PC-9 (cell line): Measurements from ENCODE around the gene USP38. TPM values are rescaled to one million over a fixed set of nuclear protein-coding genes. Genes with fewer than 3 reads are reported as not detected.

Experiments used
- Bru-seq: library from RNA; stranded (reverse); fragments of 400-500 nt; gene quantifications from one replicate; lab custom pipeline; 2021; lab: Mats Ljungman, UMichigan
- BruChase-seq, 2 experiments: library from RNA; stranded (reverse); fragments of 400-500 nt; gene quantifications; one replicate each; lab custom pipeline; 2021; lab: Mats Ljungman, UMichigan
- BruUV-seq: library from RNA; stranded (reverse); fragments of 400-500 nt; replicated peaks from 2 replicates; lab custom pipeline; 2021; lab: Mats Ljungman, UMichigan
- CTCF ChIA-PET: fragments of 300-600 bp; sonication (Branson Sonifier 250); formaldehyde crosslinking; loops from one replicate; lab custom pipeline; 2022; ENCODE audit warnings: antibody characterized with exemption; lab: Charles Lee
- POLR2A ChIA-PET: fragments of 300-600 bp; sonication (Branson Sonifier 250); formaldehyde crosslinking; loops from one replicate; lab custom pipeline; 2022; ENCODE audit warnings: antibody characterized with exemption; ENCODE audit not compliant: unreplicated experiment; lab: Charles Lee
- DNase-seq, 2 experiments: peaks; one replicate each; pipeline versions ENCODE4 v3.0.0 to v3.0.0-alpha.2; 2015 to 2022; ENCODE audit warnings: mixed read lengths in 1 of 2
- H2AFZ ChIP-seq: fragments of 200-600 bp; sonication (generic); 2 replicates; pipeline ENCODE4 v1.8.1; 2017; ENCODE audit warnings: antibody characterized with exemption
- H3F3A ChIP-seq: fragments of 200-600 bp; sonication (generic); 2 replicates; pipeline ENCODE4 v1.8.1; 2017; ENCODE audit warnings: antibody characterized with exemption, mild to moderate bottlenecking, low read depth; ENCODE audit not compliant: insufficient read depth
- H3K27ac ChIP-seq: fragments of 200-600 bp; sonication (generic); 2 replicates; pipeline ENCODE4 v1.6.1; 2016; ENCODE audit warnings: mixed run types
- H3K27me3 ChIP-seq: fragments of 200-600 bp; sonication (generic); 2 replicates; pipeline ENCODE4 v1.6.1; 2016; ENCODE audit warnings: low read depth, mixed run types; ENCODE audit not compliant: insufficient read depth
- H3K36me3 ChIP-seq: fragments of 200-600 bp; sonication (generic); 2 replicates; pipeline ENCODE4 v1.6.1; 2016; ENCODE audit warnings: low read depth, mixed run types
- H3K4me1 ChIP-seq: fragments of 200-600 bp; sonication (generic); replicated peaks from 2 replicates; pipeline ENCODE4 v1.6.1; 2016; ENCODE audit warnings: mixed run types; ENCODE audit not compliant: insufficient read depth
- H3K4me2 ChIP-seq: fragments of 200-600 bp; sonication (generic); 2 replicates; pipeline ENCODE4 v1.6.1; 2017; ENCODE audit warnings: mixed run types
- H3K4me3 ChIP-seq: fragments of 200-600 bp; sonication (generic); 2 replicates; pipeline ENCODE4 v1.6.1; 2016; ENCODE audit warnings: mixed run types
- H3K79me2 ChIP-seq: fragments of 200-600 bp; sonication (generic); 2 replicates; pipeline ENCODE4 v1.6.1; 2017; ENCODE audit warnings: low read depth, mixed run types
- H3K9me2 ChIP-seq: fragments of 200-600 bp; sonication (generic); 2 replicates; pipeline ENCODE4 v1.8.1; 2017; ENCODE audit warnings: mild to moderate bottlenecking; ENCODE audit not compliant: insufficient read depth
- H3K9me3 ChIP-seq: fragments of 200-600 bp; sonication (generic); 2 replicates; pipeline ENCODE4 v1.8.1; 2016; ENCODE audit warnings: low read depth; ENCODE audit not compliant: insufficient read depth
- H4K20me1 ChIP-seq: fragments of 200-600 bp; sonication (generic); 2 replicates; pipeline ENCODE4 v1.8.1; 2017; ENCODE audit not compliant: insufficient read depth
- EZH2 ChIP-seq: fragments of 200-600 bp; sonication (generic); IDR thresholded peaks from 2 replicates; pipeline ENCODE4 v1.8.0; 2017; ENCODE audit warnings: antibody characterized with exemption, low read depth
- intact Hi-C: fragments of 100-400 bp; cut with micrococcal nuclease; formaldehyde crosslinking; loops from one replicate; pipeline ENCODE4 v1.10.0; 2022; ENCODE audit not compliant: unreplicated experiment
- long read RNA-seq: library from polyadenylated mRNA; stranded (forward); transcript quantifications from one replicate; pipeline ENCODE4 v2.0.0, GENCODE V29; 2022
- total RNA-seq: library from RNA; stranded (reverse); gene quantifications from 2 replicates; pipeline ENCODE4 v1.2.3, GENCODE V29; 2021
- TF ChIP-seq, protein P1 (sequence below): fragments of 200-600 bp; sonication (generic); conservative IDR thresholded peaks from 2 replicates; pipeline ENCODE4 v1.6.1; 2017; ENCODE audit warnings: mixed run types, antibody characterized with exemption, mild to moderate bottlenecking, moderate library complexity

Gene USP38
- total RNA-seq (11.9 and 12.3 TPM in 2 replicates), Bru-seq, nascent RNA (percentile 80 among the genes with signal in this experiment), BruChase-seq, experiment 1, labeled RNA remaining after a 2-hour chase (percentile 76 among the genes with signal in this experiment), BruChase-seq, experiment 2, labeled RNA remaining after a 6-hour chase (percentile 76 among the genes with signal in this experiment)
- long read RNA-seq, full-length matches to known transcripts, result 12 of 13 reads
- long read RNA-seq, partial matches to known transcripts, result 1 of 13 reads
- long read RNA-seq, other reads (novel, unspliced or antisense), result 0 of 13 reads

GRCh38 chr4:143184503-143185252, at the start of gene USP38:
TSS of gene USP38 (plus strand) at chr4:143184917. CDS start at chr4:143185451, 534 bp downstream.
- H3K4me2 ChIP-seq, result peak within 1 kb of the TSS; percentile 95
- peak within 1 kb of the TSS; percentile 88 for H2AFZ ChIP-seq
- BruUV-seq, result no TSS peak
- H3K27ac ChIP-seq, result peak within 1 kb of the TSS; percentile 89
- peaks cover 4% of the 10 kb centered on the region for H3K36me3 ChIP-seq
- DNase-seq, result peak; percentile 88 to 89
- ChIA-PET CTCF (interaction anchor here (0.6 kb wide), 1 partner anchor 183 kb away, joined by 4 read pairs; no protein-coding TSS in a partner anchor), POLR2A (interaction anchor here (0.6 kb wide), 1 partner anchor 188 kb away, joined by 3 read pairs; no protein-coding TSS in a partner anchor)
- peaks cover 32% of the 10 kb centered on the region for H3K4me1 ChIP-seq
- peak within 1 kb of the TSS; percentile 92 for H3K4me3 ChIP-seq
- peaks cover 17% of the 10 kb centered on the region; the same call in 1 of the 2 replicates for H3F3A ChIP-seq
- peaks cover 29% of the 10 kb centered on the region for H4K20me1 ChIP-seq
- H3K27me3 ChIP-seq, result no peaks in the 10 kb centered on the region
- H3K79me2 ChIP-seq, result peaks cover 56% of the 10 kb centered on the region
- no peaks in the 10 kb centered on the region; the same call in 1 of the 2 replicates for H3K9me2 ChIP-seq
- TF ChIP-seq EZH2, result no peak
- intact Hi-C loops, result loop anchor here (1.0 to 10.0 kb wide), 3 partner anchors 329 to 1060 kb away; partner anchors contain the start of gene SMARCA5
- H3K9me3 ChIP-seq, result no peaks in the 10 kb centered on the region

DNA sequence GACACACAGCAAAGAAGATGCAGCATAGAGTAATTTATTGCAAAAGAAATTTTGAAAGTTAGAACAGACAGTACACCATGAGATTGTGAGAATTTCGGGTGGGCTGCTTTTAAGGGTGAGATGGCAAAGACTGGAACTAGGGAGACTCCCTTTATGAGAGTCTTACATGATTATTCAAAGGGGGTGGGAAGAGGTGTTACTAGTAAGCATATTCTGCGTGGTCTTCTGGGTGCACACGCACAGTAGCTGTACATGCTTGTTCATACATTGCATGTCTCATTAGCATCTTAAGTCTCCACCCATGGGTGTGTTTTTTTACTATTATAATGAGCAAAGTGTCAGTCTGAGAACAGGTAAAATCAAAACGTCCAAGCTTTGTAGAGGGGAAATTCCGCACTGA, 49.4 kb upstream of the USP38 start:
- H3K9me3 ChIP-seq, result no peaks in the 10 kb centered on the region
- ChIA-PET CTCF (no interaction called here), POLR2A (interaction anchor here (0.6 kb wide), 1 partner anchor 1382 kb away, joined by 5 read pairs; no protein-coding TSS in a partner anchor)
- BruUV-seq, result no TSS peak
- intact Hi-C loops, result no loop called here
- no peaks in the 10 kb centered on the region for H4K20me1 ChIP-seq
- no peak for TF ChIP-seq EZH2
- TF ChIP-seq, protein P1, sequence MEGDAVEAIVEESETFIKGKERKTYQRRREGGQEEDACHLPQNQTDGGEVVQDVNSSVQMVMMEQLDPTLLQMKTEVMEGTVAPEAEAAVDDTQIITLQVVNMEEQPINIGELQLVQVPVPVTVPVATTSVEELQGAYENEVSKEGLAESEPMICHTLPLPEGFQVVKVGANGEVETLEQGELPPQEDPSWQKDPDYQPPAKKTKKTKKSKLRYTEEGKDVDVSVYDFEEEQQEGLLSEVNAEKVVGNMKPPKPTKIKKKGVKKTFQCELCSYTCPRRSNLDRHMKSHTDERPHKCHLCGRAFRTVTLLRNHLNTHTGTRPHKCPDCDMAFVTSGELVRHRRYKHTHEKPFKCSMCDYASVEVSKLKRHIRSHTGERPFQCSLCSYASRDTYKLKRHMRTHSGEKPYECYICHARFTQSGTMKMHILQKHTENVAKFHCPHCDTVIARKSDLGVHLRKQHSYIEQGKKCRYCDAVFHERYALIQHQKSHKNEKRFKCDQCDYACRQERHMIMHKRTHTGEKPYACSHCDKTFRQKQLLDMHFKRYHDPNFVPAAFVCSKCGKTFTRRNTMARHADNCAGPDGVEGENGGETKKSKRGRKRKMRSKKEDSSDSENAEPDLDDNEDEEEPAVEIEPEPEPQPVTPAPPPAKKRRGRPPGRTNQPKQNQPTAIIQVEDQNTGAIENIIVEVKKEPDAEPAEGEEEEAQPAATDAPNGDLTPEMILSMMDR, result no peak
- H3K4me3 ChIP-seq, result no peak overlapping the region
- no peaks in the 10 kb centered on the region for H3K9me2 ChIP-seq
- no peak overlapping the region for H3K27ac ChIP-seq
- H3K4me1 ChIP-seq, result no peaks in the 10 kb centered on the region
- H3K4me2 ChIP-seq, result no peak overlapping the region
- no peaks in the 10 kb centered on the region for H3K79me2 ChIP-seq
- H3K27me3 ChIP-seq, result no peaks in the 10 kb centered on the region
- no peak for DNase-seq
- H3K36me3 ChIP-seq, result no peaks in the 10 kb centered on the region
- no peaks in the 10 kb centered on the region for H3F3A ChIP-seq
- H2AFZ ChIP-seq, result no peak overlapping the region

DNA sequence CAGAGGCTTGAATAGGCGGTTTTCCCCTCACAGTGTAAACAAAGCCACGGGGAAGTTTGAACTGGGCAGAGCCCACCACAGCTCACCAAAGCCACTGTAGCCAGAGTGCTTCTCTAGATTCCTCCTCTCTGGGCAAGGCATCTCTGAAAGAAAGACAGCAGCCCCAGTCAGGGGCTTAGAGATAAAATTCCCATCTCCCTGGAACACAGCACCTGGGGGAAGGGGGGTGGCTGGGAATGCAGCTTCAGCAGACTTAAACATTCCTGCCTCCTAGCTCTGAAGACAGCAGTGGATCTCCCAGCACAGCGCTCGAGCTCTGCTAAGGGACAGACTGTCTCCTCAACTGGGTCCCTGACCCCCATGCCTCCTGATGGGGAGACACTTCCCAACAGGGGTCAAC, 44.0 kb upstream of the USP38 start:
- no peaks in the 10 kb centered on the region for H3F3A ChIP-seq
- H2AFZ ChIP-seq, result no peak overlapping the region
- no TSS peak for BruUV-seq
- no peaks in the 10 kb centered on the region for H3K36me3 ChIP-seq
- TF ChIP-seq, protein P1, result no peak
- no peak for TF ChIP-seq EZH2
- H3K4me1 ChIP-seq, result no peaks in the 10 kb centered on the region
- ChIA-PET CTCF (no interaction called here), POLR2A (no interaction called here)
- H3K27me3 ChIP-seq, result no peaks in the 10 kb centered on the region
- H3K9me2 ChIP-seq, result no peaks in the 10 kb centered on the region
- intact Hi-C loops, result no loop called here
- H3K9me3 ChIP-seq, result no peaks in the 10 kb centered on the region
- H3K79me2 ChIP-seq, result no peaks in the 10 kb centered on the region
- no peak overlapping the region for H3K4me3 ChIP-seq
- no peak overlapping the region for H3K27ac ChIP-seq
- DNase-seq, result no peak
- no peaks in the 10 kb centered on the region for H4K20me1 ChIP-seq
- no peak overlapping the region for H3K4me2 ChIP-seq
